Frontal cortex (tissue), 4 donors: ENCODE measurements around the gene TNFAIP8. TPM values are rescaled to one million over a fixed set of nuclear protein-coding genes. Genes with fewer than 3 reads are reported as not detected.

Experiments used
- DNase-seq, 2 donors: peaks; one replicate each; pipeline ENCODE4 v3.0.0; 2012; ENCODE audit warnings: low spot score in 2 of 2
- FAIRE-seq: peaks from 2 replicates; lab custom pipeline; 2012; peaks lifted over from hg19 to GRCh38; lab: Jason Lieb, UNC
- total RNA-seq: library from RNA; depleted of rRNA; stranded (reverse); fragments of >200 nt; gene quantifications from one replicate; pipeline ENCODE4 v1.2.3, GENCODE V29; 2014
- donor health status: control.
- donor health status: control.
- donor health status: control.

Gene TNFAIP8
- total RNA-seq, 1 donor from 2014 or later: 2.9 TPM

- FAIRE-seq (no peak), DNase-seq (no peak)
Measured at GRCh38 chr5:119344231-119344630, 11.6 kb upstream of the TNFAIP8 start.

- DNase-seq (no peak), FAIRE-seq (no peak)
Measured at GRCh38 chr5:119345861-119346260, 10.0 kb upstream of the TNFAIP8 start.

DNA sequence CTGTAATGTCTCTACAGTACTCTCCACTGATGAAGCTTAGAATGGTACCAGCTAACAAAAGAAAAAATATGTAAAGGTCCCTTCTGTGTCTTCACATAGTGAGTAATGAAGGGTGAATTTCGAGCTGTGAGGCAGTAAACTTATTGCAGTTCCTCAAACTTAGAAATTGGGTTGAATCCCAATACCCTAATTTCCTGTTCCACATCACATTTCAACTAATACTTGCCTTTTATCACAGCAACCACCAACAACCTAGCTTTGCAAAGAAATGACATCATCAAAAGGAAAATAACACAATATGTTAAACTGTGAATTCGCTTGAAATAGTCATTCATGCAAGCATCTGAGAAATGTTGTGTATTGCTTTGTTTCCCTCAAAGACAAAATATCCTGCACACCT lies 9.4 kb upstream of the TNFAIP8 start:
- no peak for FAIRE-seq
- DNase-seq: no peak

DNA sequence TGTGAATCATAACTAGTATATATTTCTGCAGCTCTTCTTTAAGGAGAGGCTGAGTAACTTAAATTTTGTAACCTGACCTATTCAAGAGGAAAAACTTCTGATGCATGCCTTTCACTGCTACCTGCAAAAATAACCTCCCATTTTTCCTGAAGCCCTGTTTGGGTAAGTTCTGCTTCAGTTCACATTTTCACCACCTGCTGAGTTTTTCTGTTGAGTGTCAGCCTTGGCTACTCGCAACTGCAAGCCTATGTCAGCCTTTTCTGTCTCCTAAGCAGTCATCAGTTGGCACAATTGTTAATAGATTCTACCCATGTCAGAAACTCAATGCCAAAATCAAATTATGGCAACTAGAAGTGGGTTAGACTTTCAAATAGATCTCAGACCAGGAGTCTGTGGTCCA lies 8.2 kb upstream of the TNFAIP8 start:
- no peak for FAIRE-seq
- DNase-seq: no peak

DNA sequence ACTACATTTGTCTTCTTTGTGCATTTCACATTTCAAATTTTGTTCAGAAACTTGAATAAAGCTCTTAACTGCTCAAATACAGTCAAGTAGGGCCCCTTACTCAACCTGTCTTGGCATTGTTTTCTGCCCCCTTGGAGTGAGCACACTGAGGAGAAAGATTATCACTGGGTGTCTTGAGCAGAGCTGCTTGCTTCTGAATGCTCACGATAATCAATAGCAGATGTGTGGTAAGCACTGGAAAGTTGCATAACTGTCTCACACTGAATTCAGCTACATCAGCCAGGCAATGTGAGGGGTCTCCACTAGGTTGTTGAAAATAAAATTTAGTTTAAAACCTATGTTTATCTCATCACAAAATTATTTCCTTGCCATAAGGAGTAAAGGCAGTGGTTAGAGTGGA lies 7.8 kb upstream of the TNFAIP8 start:
- FAIRE-seq (no peak), DNase-seq (no peak)

- FAIRE-seq (no peak), DNase-seq (no peak)
Measured at GRCh38 chr5:119353213-119353612, 2.6 kb upstream of the TNFAIP8 start.

GRCh38 chr5:119353686-119354366 lies 2.0 kb upstream of the TNFAIP8 start:
- DNase-seq: no peak
- FAIRE-seq: no peak

DNA sequence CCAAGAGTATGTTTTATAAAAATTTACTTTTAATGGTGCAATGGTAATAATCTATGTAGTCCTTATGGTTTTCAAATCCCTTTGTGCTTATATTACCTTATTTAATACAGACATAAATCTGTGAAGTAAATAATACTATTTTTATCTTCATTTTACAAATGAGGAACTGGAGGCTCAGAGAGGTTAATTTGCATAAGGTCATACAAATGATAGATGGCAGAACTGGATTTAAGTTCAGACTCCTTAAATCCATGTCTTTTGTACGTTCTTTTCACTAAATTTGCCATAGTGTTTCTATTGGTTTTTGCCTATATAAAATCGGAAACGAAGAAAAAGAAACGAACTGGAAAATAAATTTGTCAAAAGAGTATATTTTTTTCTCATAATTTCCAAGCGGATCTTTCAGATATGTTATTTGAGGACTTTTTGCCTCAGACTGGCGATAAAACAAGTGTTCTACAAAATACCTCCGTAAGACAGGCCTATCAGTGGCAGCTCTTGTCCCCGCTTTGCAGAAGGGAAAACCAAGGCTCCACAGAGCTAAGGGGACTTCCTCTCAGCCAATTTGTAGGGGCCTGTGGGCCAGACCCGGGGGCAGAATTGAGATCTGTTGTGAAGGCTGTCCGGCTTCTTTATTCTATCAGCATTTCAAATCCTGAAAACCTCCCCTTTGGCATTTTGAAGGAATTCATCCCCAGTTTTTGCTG lies 1.1 kb upstream of the TNFAIP8 start:
- FAIRE-seq (no peak), DNase-seq (no peak)

- DNase-seq: no peak
- no peak for FAIRE-seq
Measured at GRCh38 chr5:119355244-119355638, 578 bp upstream of the TNFAIP8 start.

DNA sequence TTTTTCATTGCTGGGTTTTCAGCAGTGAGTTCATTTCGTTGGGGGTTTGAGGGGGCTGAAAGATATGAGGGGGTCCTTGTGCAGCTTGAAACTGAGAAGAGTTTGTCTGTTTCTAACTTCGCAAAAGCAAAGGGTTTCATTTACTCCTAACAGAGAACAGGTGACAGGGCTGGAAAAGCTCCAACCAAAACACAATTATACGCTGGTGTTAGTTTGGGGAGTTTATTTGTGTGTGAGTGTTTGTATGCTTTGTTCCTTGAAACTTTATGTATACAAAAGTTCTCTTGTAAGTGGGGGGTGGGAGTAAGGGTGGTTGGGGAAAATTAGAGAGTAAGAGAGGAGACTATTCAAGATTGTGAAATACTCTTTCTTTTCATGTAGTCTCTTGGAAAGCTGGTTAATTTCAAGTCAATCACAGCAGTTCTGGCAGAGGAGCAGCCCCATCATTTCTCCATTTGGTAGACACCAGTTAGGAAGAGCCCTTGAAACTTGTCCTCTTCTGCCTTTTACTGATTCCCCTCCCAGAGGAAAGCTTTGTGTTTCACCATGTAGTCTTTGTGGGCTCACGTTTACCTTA lies 881 bp downstream of the TNFAIP8 start:
- DNase-seq (no peak), FAIRE-seq (no peak)

DNA sequence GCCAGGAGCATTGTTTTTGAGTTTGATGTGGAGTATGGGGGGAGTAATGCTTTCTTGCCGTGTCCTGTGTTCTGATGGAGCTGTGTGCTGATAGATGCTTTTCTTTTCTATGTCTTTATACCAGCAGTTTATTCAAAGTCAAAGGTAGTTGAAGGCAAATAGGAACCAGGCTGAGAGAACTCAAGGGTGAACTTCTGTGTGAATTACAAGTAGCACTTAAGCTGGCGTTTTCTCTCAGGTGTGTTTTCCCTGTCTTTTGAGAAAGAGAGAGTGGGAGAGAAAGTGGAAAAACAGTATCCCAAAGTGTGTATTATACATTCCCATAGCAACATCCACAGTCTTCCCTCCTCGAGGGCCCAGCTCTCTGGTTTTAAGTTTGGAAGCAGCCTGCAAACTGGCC lies 1.5 kb downstream of the TNFAIP8 start:
- FAIRE-seq (no peak), DNase-seq (no peak)

- DNase-seq (no peak), FAIRE-seq (no peak)
Measured at GRCh38 chr5:119357808-119358529, 2.1 kb downstream of the TNFAIP8 start.

DNA sequence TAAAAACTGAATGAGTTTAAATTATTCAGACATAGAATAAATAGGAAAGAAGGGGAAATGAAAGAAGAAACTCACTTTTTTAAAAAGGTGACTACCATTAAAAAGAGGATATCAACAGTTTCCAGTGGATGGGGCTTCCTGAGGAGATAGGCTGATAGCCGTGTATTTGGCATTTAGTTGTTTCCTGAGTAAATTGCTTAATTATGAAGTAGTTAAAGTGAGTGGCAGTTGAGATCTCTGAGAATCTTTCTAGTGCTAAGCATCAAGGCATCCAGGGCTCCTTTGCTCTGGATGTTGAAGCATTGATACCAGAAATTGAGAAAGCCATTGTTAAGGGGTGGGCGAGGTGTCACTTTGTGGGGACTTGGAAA lies 2.7 kb downstream of the TNFAIP8 start:
- DNase-seq (no peak), FAIRE-seq (no peak)

DNA sequence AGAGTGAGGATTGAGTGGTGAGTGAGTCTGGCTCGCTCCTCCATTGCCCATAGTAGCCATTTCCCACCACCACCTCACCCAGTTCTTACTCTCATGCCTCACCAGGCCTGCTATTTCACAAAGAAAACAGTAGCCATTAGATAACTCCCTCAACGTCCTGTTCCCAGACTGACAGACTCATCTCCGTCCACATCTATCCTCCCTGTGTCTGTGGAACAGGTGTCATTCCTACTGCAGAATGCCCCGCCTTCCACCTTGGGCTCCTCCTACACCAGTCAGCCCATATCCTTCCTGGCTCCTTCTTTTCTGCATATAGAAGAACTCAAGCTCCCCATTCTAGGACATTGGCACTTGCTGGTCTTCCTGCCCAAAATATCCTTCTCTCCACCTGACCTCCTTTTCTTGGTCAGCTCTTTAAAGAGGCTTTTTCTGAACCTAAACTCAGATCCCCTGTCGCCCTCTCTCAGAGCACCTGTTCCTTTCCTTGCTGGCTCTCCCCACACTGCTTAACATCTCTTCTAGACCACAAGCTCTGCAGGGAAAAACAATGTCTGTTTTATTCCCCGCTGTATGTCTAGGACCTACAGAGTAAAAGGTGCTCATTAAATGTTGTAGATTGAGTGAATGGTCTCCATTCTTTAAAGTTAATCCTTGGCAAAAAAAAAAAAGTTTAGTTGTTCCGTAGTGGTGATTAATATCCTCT lies 3.2 kb downstream of the TNFAIP8 start:
- DNase-seq: no peak
- FAIRE-seq: no peak

- DNase-seq: no peak
- no peak for FAIRE-seq
Measured at GRCh38 chr5:119359737-119360413, 4.1 kb downstream of the TNFAIP8 start.

- FAIRE-seq: no peak
Measured at GRCh38 chr5:119360905-119361593, 5.2 kb downstream of the TNFAIP8 start.

DNA sequence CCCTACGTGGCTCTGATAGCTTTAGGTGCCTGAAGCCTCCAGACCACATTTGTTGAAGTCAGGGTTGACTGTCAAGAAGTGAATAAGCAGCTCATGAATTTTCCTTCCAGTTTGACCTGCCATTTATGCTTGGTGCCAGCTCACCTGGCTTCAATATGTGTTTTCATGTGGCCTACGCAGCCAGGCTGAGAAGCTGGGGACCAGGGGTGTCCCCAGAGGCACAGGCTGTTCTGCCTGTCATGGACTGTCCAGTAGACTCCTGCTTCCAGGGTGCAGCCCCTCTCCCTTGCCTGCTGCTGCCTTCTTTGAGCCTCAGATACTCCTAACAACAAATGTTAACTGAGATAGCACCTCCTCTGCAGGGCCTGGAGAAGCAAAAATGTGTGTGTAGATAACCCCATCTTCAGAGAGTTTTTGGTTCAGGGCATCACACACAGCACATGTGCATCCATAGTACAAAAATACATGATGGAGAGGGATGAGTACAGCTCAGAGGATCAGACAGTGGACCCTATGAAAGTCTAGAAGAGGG lies 5.8 kb downstream of the TNFAIP8 start:
- FAIRE-seq: no peak

More at GRCh38 chr5:119360905-119361593, 5.2 kb downstream of the TNFAIP8 start:
- DNase-seq: no peak

GRCh38 chr5:119362714-119363113 lies 6.9 kb downstream of the TNFAIP8 start:
- DNase-seq: no peak

More for the DNA sequence above, 5.8 kb downstream of the TNFAIP8 start:
- DNase-seq: no peak

DNA sequence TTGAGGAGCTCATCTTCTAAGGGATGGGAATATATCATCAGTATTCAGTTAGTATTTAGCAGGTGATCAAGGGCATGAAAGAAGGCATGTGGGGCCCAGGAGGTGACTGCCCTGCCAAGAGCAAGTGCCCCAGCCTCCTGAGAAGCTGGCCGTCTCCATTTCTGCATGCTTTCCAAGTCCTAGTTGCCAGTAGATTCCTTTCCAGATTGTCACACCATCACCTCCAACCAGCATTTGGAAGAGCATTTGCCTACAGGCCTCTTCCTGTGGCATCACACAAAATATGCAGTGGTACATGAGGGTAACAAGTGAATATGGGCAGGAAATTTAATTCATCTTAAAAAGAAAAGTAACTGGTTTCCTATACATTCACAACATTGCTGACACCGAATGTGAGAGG lies 7.5 kb downstream of the TNFAIP8 start:
- FAIRE-seq (no peak), DNase-seq (no peak)

More at GRCh38 chr5:119362714-119363113, 6.9 kb downstream of the TNFAIP8 start:
- FAIRE-seq: no peak
